ENCODE measurements around the gene MRPL20. TPM values are rescaled to one million over a fixed set of nuclear protein-coding genes. Genes with fewer than 3 reads are reported as not detected.

MRPL20 gene
- total and polyA plus RNA-seq, 2 donors (not counting 3 experiments of a cell fraction or from before 2014, with no cell fraction given), result 134 to 152 TPM

DNA sequence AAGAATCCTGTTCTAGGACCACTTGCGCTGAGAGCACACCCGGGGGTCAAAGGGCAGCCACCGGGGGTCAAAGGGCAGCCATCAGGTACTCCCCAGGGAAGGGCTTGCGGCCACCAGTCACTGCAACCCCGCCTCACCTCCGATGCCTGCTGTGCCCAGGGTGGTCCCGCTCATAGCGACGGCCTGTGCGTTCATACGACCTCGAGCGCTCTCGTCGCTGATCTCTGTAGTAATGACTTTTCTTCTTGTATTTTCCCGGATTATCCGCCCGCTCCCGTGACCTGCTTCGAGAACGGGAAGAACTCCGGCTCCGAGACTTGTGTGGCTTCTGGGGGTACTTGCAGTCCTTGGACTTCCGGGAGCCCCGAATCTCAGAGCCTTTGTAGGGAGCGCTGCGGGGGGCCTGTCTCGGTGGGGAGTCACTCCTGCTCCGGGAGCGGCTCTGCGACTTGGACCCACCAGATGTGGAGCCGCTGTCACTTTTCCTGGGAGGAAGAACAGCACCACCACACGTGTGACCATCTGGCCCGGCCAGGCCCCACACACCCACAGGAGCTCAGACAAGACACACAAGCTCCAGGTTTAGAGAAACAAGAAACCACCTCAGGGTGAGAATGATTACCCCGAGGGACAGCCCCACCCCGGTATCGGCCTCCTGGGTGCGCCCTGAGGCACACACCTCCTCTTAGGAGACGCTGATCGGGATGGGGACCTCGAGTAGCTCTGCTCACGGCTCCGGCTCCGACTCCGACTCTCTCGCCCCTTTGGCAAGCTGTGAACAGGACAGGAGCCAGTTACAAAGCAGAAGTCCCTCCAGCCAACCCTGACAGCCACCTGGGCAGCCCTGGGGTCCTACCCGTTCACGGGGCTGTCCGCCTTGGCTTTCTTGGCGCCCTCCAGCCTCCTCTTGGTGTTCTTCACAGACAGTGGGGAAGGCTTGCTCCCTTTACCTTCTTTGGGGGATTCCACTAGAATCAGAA lies 19.7 kb downstream of the MRPL20 start:
- FAIRE-seq (no peak), DNase-seq (ENCODE audit: low read depth, low spot score) (no peak)
- TF ChIP-seq, protein P1, sequence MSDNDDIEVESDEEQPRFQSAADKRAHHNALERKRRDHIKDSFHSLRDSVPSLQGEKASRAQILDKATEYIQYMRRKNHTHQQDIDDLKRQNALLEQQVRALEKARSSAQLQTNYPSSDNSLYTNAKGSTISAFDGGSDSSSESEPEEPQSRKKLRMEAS (IDR thresholded peaks at IDR 0.05; ENCODE audit: insufficient read depth, insufficient read length), result no peak
- no peak for TF ChIP-seq POLR2A (IDR thresholded peaks at IDR 0.05; ENCODE audit: low read depth, low read length)
- no peak for TF ChIP-seq JUN (IDR thresholded peaks at IDR 0.05; ENCODE audit: borderline replicate concordance, insufficient read depth, insufficient read length, low read depth)
- TF ChIP-seq FOS (IDR thresholded peaks at IDR 0.05; ENCODE audit: borderline replicate concordance, insufficient read depth, low read length), result no peak
- TF ChIP-seq, protein P2, sequence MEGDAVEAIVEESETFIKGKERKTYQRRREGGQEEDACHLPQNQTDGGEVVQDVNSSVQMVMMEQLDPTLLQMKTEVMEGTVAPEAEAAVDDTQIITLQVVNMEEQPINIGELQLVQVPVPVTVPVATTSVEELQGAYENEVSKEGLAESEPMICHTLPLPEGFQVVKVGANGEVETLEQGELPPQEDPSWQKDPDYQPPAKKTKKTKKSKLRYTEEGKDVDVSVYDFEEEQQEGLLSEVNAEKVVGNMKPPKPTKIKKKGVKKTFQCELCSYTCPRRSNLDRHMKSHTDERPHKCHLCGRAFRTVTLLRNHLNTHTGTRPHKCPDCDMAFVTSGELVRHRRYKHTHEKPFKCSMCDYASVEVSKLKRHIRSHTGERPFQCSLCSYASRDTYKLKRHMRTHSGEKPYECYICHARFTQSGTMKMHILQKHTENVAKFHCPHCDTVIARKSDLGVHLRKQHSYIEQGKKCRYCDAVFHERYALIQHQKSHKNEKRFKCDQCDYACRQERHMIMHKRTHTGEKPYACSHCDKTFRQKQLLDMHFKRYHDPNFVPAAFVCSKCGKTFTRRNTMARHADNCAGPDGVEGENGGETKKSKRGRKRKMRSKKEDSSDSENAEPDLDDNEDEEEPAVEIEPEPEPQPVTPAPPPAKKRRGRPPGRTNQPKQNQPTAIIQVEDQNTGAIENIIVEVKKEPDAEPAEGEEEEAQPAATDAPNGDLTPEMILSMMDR (IDR thresholded peaks at IDR 0.05; ENCODE audit: extremely low read depth in 1 of 2, insufficient read depth in 1 of 2, low read depth in 1 of 2, low read length in 2 of 2), result no peak
- no peak for TF ChIP-seq EZH2 (IDR thresholded peaks at IDR 0.05; ENCODE audit: borderline replicate concordance, low read depth, low read length, severe bottlenecking)
- TF ChIP-seq POLR2AphosphoS5 (IDR thresholded peaks at IDR 0.05; ENCODE audit: insufficient read depth, low read depth, low read length), result no peak
- TF ChIP-seq MYC (IDR thresholded peaks at IDR 0.05; ENCODE audit: low read depth, low read length), result no peak
- no peak for TF ChIP-seq GATA2 (IDR thresholded peaks at IDR 0.05; ENCODE audit: insufficient read depth, insufficient read length, low read depth, low read length)
- POLR2A ChIA-PET, result no interaction called here
- Histone ChIP-seq H3K9ac (replicated peaks; ENCODE audit: extremely low read depth, insufficient read depth, low read length) (no peak overlapping the region), H3K9me1 (replicated peaks; ENCODE audit: control insufficient read depth, extremely low read depth, insufficient read depth, low read length) (no peaks in the 10 kb centered on the region), H3K4me3 (replicated peaks in 1 of 3; ENCODE audit: insufficient read depth in 1 of 3, low read depth in 1 of 3, low read length in 3 of 3) (no peak overlapping the region), H3K4me1 (ENCODE audit: control insufficient read depth, extremely low read depth, insufficient read depth, low read length) (no peaks in the 10 kb centered on the region), H3K27me3 (ENCODE audit: control insufficient read depth in 2 of 2, insufficient read depth in 2 of 2, low read length in 2 of 2) (no peaks in the 10 kb centered on the region), H2AFZ (ENCODE audit: low read depth, low read length) (no peak overlapping the region), H3K9me3 (replicated peaks; ENCODE audit: control insufficient read depth, insufficient read depth, low read length) (no peaks in the 10 kb centered on the region), H3K79me2 (ENCODE audit: control insufficient read depth, insufficient read depth, low read length) (peaks cover 4% of the 10 kb centered on the region), H3K27ac (ENCODE audit: insufficient read depth, low read depth, low read length) (no peak overlapping the region), H3K4me2 (ENCODE audit: insufficient read depth, low read length) (no peak overlapping the region), H3K36me3 (ENCODE audit: control insufficient read depth in 2 of 2, extremely low read depth in 1 of 2, insufficient read depth in 2 of 2, low read length in 2 of 2) (peaks cover 38 to 42% of the 10 kb centered on the region in 2 experiments), H4K20me1 (replicated peaks; ENCODE audit: control insufficient read depth, extremely low read depth, insufficient read depth, low read length) (no peaks in the 10 kb centered on the region)
- intact Hi-C loops (cut with micrococcal nuclease), result no loop called here
- BruUV-seq (replicated peaks), result no TSS peak
- dilution Hi-C loops (cut with MboI; ENCODE audit: extremely low pct_ligation_motif_present, low sequenced_read_pairs), result no loop called here
- CTCF ChIA-PET, result interaction anchor here (0.8 kb wide), 1 partner anchor 53 kb away, joined by 3 read pairs; no protein-coding TSS in a partner anchor
